ENCODE data around the gene KCNV2.

KCNV2 gene

GRCh38 chr9:2722715-2723114 lies 5.4 kb downstream of the KCNV2 start:
- no peak for FAIRE-seq

GRCh38 chr9:2723376-2724065 lies 6.2 kb downstream of the KCNV2 start:
- FAIRE-seq: no peak

DNA sequence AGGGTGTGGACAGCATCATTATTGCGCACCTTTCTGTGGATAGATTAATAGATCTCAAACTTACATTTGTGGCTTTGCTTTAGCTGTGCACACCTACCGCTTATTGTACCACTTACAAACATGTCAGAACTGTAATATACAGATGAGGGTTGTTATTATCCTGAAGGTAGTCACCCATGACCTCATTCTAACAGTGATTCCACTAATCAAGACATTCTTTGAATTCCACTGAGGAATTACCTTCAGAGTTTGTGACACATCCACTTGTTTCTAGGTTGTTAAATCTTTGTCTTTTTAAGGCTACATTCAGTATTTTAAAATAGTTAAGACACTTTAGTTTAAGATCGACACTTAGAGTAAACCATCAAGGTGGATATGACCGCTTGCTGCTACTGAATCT lies 7.8 kb downstream of the KCNV2 start:
- FAIRE-seq: no peak

GRCh38 chr9:2725898-2726649 lies 8.8 kb downstream of the KCNV2 start:
- FAIRE-seq: no peak

DNA sequence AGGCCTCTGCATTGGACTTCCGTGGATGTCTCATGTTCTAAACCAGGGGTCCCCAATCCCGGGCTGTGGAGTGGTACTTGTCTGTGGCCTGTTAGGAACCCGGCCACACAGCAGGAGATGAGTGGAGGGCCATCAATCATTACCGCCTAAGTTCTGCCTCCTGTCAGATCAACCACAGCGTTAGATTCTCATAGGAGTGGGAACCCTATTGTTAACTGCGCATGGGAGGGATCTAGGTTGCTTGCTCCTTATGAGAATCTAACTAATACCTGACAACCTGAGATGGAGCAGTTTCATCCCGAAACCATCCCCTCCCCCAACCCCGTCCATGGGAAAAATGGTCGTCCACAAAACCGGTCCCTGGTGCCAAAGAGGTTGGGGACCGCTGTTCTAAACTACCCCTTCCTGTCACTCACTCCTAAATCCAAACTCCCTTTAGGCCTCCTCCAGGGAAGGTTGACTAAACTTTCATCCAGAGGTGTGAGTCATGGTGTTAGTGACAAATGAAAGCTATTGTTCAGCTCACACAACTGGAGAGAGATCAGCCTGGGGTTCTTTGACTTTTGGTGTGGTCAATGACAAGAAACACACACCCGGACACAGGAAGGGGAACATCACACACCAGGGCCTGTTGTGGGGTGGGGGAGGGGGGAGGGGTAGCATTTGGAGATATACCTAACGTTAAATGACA lies 9.5 kb downstream of the KCNV2 start:
- FAIRE-seq: no peak

DNA sequence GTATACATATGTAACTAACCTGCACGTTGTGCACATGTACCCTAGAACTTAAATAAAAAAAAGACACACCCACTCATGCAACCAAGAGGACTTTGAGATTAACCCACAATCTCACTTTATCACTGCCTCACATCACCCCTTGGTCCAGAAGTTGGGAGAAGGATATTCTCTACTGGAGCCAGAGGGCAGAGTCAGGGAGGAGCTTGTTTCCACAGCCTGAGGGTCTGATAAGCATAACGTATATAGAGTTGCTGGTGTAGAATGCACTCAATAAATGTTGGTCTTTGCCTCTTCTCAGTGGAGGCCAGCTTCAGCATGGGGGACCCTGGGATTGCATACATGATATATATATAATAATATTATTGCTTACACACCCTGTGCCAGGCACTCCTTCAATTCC lies 10.1 kb downstream of the KCNV2 start:
- no peak for FAIRE-seq

DNA sequence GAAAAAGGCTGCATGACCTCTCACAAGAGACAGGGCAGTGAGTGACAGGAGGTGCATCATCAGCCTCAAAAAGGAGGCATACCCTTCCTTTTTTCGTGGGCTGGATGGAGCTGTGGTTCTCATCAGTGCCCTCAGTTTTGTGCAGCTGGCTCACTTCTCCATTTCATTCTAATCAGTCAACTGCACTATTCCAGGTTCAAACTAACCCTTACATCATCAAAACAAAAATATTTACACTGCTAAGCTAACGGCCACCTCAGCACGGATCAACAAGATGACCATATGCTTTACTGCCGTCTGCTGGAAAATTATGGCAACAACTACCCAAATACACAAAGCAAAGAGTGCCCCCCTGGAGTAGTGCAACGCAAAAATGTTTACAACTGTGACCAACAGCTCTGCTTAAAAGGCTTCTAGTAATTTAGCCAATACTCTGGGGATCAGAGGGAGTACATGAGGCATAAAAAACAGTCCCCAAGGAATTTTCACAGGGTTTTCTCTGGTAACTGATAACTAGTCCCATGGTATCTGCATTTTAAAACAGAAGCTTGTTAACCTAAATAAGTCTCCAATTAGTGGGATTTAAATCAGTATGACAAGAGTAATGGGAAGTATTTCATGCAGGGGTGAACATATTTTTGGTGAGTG lies 10.8 kb downstream of the KCNV2 start:
- FAIRE-seq: peak; percentile 94

DNA sequence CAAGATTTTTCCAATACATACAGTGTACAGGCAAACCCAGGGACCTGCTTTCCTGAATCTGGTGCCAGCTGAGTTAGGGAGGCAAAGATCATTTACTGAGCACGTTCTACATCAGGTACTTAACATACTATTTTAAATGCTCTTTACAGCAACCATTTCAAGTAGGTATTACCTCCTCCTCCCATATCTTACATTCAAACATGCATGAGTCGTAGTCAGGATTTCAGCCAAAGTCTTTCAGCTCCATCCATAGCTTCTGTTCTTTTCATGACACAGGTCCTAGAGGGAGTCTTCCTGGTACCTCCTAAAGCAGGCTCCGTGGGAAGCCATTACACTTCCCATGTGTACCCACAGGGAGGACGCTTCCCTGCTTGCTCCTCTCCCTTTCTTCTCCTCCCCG lies 11.7 kb downstream of the KCNV2 start:
- no peak for FAIRE-seq

GRCh38 chr9:2729721-2730120 lies 12.4 kb downstream of the KCNV2 start:
- FAIRE-seq: no peak

DNA sequence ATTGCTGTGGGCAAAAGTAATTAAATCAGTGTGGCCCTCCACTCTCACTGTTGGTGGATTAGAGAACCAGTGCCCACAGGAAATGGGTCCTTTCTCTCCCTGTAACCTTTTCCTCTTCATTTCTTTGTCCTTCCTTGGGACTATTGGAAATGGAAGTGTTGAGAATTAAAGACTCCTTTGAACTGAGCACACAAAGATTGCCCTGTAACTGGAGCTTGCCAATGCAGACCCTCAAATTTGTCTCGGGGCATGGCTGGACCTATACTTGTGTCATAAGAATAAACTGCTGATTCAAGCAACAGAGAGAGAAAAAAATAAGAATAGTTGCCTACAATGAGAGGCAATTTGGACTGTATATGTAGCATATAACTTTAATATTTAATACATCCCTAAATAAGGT lies 13.7 kb downstream of the KCNV2 start:
- FAIRE-seq: no peak

GRCh38 chr9:2732492-2732891 lies 15.2 kb downstream of the KCNV2 start:
- FAIRE-seq: no peak

DNA sequence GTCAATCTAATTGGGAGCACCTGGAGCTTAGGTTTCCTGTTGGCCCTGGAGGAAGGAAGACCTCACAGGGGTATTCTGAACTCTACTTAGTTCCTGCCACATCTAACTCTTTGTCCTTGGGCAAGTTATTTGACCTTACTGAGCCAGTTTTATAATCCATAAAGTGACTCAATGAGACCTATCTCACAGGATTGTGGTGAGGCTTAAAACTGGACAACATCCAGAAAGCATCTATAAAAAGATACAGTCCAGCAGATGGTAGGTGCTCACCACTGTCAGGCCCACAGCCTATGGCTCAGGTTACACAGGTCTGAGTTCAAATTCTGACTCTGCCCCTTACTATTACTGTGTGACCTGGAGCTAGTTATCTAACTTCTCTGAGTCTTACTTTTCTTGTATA lies 23.3 kb downstream of the KCNV2 start:
- FAIRE-seq: no peak

GRCh38 chr9:2741441-2742158 lies 24.3 kb downstream of the KCNV2 start:
- FAIRE-seq: no peak

- FAIRE-seq: no peak
Observed at GRCh38 chr9:2742214-2742613, 24.9 kb downstream of the KCNV2 start.

- no peak for FAIRE-seq
Observed at GRCh38 chr9:2743937-2744529, 26.7 kb downstream of the KCNV2 start.

DNA sequence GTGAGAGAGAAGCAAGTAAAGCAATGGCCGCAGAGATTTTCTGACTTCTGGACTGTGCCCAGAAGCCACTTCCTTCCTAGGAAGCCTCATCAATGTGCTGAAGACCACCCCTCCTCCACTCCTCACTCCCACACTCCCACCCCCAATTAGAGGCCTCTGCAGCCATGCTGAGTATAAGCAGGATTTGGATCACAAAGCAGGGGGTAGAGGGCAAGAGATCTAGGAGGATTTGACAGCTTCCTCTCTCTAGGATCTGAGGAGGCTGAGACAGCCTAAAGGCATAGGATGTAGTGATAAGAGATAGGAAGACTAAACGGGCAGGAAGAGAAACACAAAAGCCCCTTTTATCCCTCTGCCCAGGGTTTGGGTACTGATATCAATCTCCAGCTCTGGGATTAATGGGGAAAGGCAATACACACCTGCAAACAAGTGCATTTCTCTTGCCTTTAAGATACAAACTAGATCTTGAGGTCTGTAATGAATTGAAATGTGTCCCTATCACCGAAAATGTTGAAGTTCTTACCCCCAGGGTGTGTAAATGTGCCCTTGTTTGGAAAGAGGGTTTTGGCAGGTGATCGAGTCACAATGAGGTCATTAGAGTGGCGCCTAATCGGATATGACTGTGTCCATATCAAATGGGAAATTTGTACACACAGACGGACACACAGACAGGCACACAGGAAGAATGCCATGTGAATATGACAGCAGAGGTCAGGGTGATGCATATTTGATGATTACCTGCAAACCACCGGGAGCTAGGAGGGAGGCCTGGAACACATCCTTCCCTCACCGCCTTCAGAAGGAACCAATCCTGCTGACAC lies 28.5 kb downstream of the KCNV2 start:
- no peak for FAIRE-seq

DNA sequence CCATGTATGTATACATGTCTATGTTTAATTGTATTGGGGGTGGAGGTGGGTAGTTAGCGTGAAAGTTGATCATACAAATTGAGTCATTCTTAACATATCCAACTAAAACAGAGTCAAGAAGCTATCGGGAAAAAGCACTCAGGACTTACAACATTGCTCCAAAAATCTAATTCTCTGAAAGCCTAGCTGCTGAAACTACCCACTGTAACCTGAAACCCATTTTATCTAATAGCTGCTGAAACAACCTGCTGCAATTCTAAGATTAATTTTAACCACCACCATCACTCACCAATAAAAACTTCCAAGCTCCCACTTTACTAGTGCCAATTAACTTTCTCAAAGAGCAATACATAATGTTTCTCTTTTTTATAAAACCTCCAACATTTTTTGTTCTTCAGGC lies 32.2 kb downstream of the KCNV2 start:
- no peak for FAIRE-seq

- no peak for FAIRE-seq
Observed at GRCh38 chr9:2755285-2755684, 38.0 kb downstream of the KCNV2 start.

GRCh38 chr9:2758162-2758897 lies 41.0 kb downstream of the KCNV2 start:
- FAIRE-seq: no peak

DNA sequence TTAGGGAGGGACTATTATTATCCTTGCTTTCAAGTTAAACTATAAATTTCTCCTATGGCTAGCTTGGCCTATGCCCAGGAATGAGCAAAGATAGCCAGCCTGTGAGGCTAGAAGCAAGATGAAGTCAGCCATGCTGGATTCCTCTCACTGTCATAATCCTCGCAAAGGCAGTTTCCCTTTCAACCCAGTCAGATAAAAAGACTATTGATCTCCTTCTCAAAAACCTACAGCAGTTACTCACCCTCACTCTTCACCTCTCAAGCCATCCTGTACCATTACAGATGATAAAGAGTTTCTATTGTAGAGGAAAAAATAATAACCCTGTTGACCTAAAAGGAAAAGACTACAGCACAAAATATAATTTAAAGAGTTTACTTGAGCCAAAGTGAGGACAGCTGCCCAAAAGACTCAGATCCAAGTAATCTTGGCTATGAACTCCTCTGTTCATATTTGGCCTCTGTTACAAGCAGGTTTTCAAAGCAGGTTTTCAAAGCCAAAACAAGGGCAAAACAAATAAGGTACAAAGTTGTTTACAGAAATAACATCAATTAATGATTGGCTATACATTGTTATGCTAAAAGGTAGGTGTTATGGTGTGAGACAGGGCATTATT lies 41.7 kb downstream of the KCNV2 start:
- FAIRE-seq: no peak
